Measurements from ENCODE around the gene EPGN. TPM values are rescaled to one million over a fixed set of nuclear protein-coding genes. Genes with fewer than 3 reads are reported as not detected.

Gene EPGN
- total RNA-seq, 1 donor from 2014 or later: 0.30 TPM

DNA sequence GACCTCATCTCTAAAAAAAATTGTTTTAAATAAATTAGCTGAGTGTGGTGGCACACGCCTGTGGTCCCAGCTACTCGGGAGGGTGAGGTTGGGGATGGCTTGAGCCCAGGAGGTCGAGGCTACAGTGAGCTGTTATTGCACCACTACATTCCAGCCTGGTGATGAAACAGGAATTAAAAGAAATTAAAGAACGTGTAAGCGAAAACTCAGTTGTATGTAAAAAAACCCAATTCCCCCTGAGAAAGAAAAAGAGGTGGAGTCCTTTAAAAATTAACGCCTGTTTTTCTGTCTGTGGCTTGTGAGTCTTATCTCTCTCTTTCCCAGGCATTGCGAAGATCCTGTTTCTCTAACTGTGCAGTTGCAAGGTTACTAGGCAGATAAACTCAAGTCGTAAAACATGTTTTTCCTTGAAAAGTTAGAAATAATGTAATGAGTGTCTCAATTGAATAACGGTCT, 22.1 kb downstream of the EPGN start:
- no peak overlapping the region for H3K27ac Mint-ChIP-seq (ENCODE audit: unreplicated experiment)
- no peaks in the 10 kb centered on the region for H3K36me3 Mint-ChIP-seq (ENCODE audit: unreplicated experiment)
- H3K9me3 Mint-ChIP-seq (ENCODE audit: unreplicated experiment): peaks cover 8% of the 10 kb centered on the region
- peaks cover 6% of the 10 kb centered on the region for H3K27me3 Mint-ChIP-seq (ENCODE audit: unreplicated experiment)
- H3K4me1 Mint-ChIP-seq (ENCODE audit: unreplicated experiment): peaks cover 16% of the 10 kb centered on the region
- DNase-seq (ENCODE audit: extremely low spot score, unreplicated experiment): no peak
- TF ChIP-seq, protein P1, sequence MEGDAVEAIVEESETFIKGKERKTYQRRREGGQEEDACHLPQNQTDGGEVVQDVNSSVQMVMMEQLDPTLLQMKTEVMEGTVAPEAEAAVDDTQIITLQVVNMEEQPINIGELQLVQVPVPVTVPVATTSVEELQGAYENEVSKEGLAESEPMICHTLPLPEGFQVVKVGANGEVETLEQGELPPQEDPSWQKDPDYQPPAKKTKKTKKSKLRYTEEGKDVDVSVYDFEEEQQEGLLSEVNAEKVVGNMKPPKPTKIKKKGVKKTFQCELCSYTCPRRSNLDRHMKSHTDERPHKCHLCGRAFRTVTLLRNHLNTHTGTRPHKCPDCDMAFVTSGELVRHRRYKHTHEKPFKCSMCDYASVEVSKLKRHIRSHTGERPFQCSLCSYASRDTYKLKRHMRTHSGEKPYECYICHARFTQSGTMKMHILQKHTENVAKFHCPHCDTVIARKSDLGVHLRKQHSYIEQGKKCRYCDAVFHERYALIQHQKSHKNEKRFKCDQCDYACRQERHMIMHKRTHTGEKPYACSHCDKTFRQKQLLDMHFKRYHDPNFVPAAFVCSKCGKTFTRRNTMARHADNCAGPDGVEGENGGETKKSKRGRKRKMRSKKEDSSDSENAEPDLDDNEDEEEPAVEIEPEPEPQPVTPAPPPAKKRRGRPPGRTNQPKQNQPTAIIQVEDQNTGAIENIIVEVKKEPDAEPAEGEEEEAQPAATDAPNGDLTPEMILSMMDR (IDR thresholded peaks at IDR 0.05): no peak
- H3K4me3 Mint-ChIP-seq (ENCODE audit: unreplicated experiment): no peak overlapping the region

DNA sequence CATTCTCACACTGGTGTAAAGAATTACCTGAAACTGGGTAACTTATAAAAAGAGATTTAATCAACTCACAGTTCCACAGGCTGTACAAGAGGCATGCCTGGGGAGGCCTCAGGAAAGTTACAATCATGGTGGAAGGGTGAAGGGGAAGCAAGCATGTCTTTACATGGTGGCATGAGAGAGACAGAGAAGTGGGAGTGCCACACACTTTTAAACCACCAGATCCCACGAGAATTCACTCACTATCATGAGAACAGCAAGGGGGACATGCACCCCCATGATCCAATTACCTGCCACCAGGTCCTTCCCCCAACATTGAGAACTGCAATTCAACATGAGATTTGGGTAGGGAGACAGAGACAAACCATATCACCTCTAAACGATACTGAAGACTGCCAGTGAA, 23.0 kb downstream of the EPGN start:
- Mint-ChIP-seq H3K27ac (ENCODE audit: unreplicated experiment) (no peak overlapping the region), H3K9me3 (ENCODE audit: unreplicated experiment) (peaks cover 8% of the 10 kb centered on the region), H3K4me3 (ENCODE audit: unreplicated experiment) (no peak overlapping the region), H3K27me3 (ENCODE audit: unreplicated experiment) (peaks cover 6% of the 10 kb centered on the region), H3K36me3 (ENCODE audit: unreplicated experiment) (no peaks in the 10 kb centered on the region), H3K4me1 (ENCODE audit: unreplicated experiment) (peaks cover 16% of the 10 kb centered on the region)
- TF ChIP-seq, protein P1 (IDR thresholded peaks at IDR 0.05): no peak
- DNase-seq (ENCODE audit: extremely low spot score, unreplicated experiment): no peak

DNA sequence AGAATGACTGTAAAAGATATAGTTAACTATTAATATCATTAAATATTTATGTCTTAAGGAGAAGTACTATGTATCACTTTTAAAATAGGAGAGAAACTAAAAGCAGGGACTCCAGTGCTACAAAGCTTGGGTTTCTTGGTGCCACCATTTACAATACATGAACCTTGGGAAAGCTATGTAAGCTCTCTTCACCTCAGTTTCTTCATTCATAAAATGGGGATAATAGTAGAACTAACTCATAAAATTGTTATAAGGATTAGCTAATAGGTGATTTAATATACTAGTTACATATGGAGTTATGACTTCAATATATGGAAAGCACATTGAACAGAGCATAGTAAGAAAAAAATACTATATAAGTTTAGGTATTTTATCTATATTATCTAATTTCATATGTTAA, 23.7 kb downstream of the EPGN start:
- peaks cover 16% of the 10 kb centered on the region for H3K4me1 Mint-ChIP-seq (ENCODE audit: unreplicated experiment)
- H3K27ac Mint-ChIP-seq (ENCODE audit: unreplicated experiment): no peak overlapping the region

DNA sequence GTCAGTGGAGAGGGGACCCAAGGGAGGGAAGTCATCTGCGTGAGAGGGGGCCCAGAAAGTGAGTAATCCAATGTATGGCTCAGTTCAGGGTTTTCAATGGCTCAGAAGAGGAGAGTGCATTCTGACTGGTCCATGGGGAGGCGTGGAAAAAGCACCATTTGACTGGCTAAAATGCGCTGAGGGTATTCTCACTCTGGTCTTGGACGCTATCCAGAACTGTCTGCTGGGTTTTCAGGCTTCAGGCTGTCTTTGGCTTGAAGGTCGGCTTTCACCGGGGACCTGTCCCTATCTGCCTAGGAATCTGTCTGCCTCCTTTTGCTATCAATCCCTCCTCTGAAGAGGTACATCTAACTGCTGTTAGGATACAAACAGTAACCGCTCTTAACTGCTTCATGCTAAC, 26.4 kb downstream of the EPGN start:
- peaks cover 6% of the 10 kb centered on the region for H3K27me3 Mint-ChIP-seq (ENCODE audit: unreplicated experiment)
- TF ChIP-seq, protein P1 (IDR thresholded peaks at IDR 0.05): no peak
- no peak overlapping the region for H3K27ac Mint-ChIP-seq (ENCODE audit: unreplicated experiment)
- DNase-seq (ENCODE audit: extremely low spot score, unreplicated experiment): no peak
- H3K4me3 Mint-ChIP-seq (ENCODE audit: unreplicated experiment): no peak overlapping the region
- no peaks in the 10 kb centered on the region for H3K9me3 Mint-ChIP-seq (ENCODE audit: unreplicated experiment)
- H3K36me3 Mint-ChIP-seq (ENCODE audit: unreplicated experiment): no peaks in the 10 kb centered on the region
- H3K4me1 Mint-ChIP-seq (ENCODE audit: unreplicated experiment): no peaks in the 10 kb centered on the region

More for the DNA sequence above, 23.7 kb downstream of the EPGN start:
- peaks cover 6% of the 10 kb centered on the region for H3K27me3 Mint-ChIP-seq (ENCODE audit: unreplicated experiment)
- DNase-seq (ENCODE audit: extremely low spot score, unreplicated experiment): no peak
- H3K4me3 Mint-ChIP-seq (ENCODE audit: unreplicated experiment): no peak overlapping the region
- TF ChIP-seq, protein P1 (IDR thresholded peaks at IDR 0.05): no peak
- no peaks in the 10 kb centered on the region for H3K36me3 Mint-ChIP-seq (ENCODE audit: unreplicated experiment)
- H3K9me3 Mint-ChIP-seq (ENCODE audit: unreplicated experiment): peaks cover 8% of the 10 kb centered on the region

DNA sequence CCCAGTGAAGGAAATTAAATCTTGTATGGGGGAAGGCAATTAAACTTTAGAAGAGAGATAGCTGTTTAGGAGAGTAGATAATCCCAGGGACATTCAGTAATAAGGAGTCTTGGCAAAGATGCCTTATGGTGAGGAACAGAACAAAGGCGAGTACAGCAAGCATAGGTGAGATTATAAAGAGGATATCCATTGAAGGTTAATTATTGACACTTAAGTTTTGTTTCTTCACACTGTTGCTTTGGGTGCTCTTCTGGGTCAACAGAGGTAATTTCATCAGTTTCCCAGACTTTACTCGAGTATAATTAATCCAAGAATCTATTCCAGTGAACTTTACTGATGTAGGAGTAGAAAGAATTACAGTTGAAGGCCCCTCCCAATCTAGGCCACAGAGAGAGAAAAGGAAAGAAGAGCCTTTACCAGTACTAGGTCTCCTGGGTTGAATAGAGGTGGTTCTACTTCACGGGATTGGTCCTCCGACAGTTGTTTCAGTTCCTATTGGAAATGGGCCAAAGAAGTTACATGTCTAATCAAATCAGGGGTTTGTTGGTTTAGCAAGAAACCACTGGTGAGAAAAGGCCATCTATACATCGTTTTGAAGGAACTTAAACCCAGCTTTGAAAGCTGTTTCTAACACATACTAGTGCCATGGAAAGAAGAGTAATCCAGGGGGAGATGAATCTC, 27.2 kb downstream of the EPGN start:
- no peak overlapping the region for H3K27ac Mint-ChIP-seq (ENCODE audit: unreplicated experiment)
- no peak for DNase-seq (ENCODE audit: extremely low spot score, unreplicated experiment)

More for the DNA sequence above, 27.2 kb downstream of the EPGN start:
- no peaks in the 10 kb centered on the region for H3K4me1 Mint-ChIP-seq (ENCODE audit: unreplicated experiment)
- H3K36me3 Mint-ChIP-seq (ENCODE audit: unreplicated experiment): no peaks in the 10 kb centered on the region
- peaks cover 6% of the 10 kb centered on the region for H3K27me3 Mint-ChIP-seq (ENCODE audit: unreplicated experiment)
- peaks cover 5% of the 10 kb centered on the region for H3K9me3 Mint-ChIP-seq (ENCODE audit: unreplicated experiment)
- TF ChIP-seq, protein P1 (IDR thresholded peaks at IDR 0.05): no peak
- H3K4me3 Mint-ChIP-seq (ENCODE audit: unreplicated experiment): no peak overlapping the region
